ENCODE measurements around the gene PAXIP1. TPM values are rescaled to one million over a fixed set of nuclear protein-coding genes. Genes with fewer than 3 reads are reported as not detected.

Gene PAXIP1
- 19.6 TPM for total RNA-seq

GRCh38 chr7:155003092-155003375, at the start of gene PAXIP1:
PAXIP1 (minus strand) TSS chr7:155003124; CDS start chr7:155002929, 195 bp downstream.

Other genes with a start within 250 kb of the PAXIP1 start
- 0.22 TPM for gene HTR5A, start 67.2 kb upstream of the PAXIP1 start, total RNA-seq

Data from camera-type eye (tissue), 1 donor.